ENCODE measurements around the gene PLA2G2C.

PLA2G2C gene

DNA sequence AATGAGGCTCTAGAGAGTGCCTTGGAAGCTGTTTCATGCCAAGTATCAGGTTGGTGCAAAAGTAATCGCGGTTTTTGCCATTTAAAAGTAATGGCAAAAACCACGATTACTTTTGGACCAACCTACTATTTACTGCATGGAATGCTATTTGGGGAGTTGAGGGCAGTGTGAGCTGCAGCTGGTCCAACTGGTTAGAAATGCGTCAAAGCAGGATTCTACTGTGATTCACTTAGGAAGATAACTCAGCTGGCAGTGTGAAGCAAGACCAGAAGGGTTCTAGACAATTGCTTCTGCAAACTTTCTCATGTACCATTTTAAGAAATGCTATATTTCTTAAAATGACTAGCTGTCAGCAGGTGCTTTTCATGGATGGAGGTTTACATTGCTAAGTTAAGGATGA lies 21.2 kb upstream of the PLA2G2C start:
- no peak for DNase-seq (ENCODE audit: low spot score)

DNA sequence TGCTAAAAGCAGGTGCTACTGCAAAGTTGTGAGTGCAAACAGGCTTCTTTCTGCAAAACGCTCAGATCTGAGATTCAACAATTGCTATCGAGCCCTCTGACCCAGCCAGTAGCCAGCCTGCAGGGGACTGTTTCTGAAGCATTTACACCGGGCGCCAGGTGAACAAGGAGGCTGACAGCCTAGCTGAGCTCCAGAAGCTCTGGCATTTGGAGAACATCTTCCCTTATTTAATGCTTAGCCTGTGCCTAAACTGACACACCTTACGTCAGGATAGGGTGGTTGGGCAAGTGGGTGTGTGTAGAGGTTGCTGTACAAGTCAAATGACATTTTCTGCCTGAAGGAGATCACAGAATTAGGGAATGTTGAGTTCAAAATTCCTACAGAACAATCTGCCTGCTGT lies 15.8 kb upstream of the PLA2G2C start:
- no peak for DNase-seq (ENCODE audit: low spot score)

DNA sequence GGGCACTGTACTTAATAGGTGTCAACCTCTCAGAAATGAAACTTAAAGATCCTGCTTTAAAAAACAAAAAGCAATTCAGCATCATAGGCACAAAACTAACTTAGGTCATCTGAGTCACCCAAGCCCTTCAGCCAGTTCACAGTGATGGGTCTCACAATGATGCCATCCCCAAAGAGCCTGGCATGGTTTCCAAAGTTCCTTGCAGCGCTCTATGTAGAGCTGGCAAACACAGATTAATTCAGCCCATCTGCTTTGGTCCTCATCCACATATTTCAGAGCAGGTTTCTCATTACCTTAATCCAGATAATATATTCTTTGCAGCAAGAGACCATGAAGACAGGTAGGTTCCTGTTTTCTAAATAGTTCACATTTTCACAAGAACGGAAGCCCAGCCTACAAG lies 14.6 kb upstream of the PLA2G2C start:
- DNase-seq (ENCODE audit: low spot score): no peak

DNA sequence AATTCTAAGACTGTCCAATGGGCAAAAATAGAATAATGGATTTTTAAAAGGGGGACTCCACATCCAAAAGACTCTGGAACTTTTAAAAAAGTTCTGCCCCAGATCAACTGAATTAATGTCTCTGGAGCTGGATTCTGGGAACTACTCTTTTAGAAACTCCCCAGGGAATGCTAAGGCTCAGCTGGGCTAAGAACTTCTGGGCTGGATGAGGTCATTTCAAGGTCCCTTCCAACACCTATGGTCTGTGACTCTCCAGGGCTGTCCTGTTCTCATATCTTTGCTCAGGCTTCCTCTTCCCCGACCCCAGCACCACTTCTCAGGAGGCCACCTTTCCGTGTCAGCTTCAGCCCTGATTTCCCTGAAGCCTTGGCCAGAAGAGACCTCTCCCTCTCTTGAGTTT lies 13.5 kb upstream of the PLA2G2C start:
- DNase-seq (ENCODE audit: low spot score): no peak

DNA sequence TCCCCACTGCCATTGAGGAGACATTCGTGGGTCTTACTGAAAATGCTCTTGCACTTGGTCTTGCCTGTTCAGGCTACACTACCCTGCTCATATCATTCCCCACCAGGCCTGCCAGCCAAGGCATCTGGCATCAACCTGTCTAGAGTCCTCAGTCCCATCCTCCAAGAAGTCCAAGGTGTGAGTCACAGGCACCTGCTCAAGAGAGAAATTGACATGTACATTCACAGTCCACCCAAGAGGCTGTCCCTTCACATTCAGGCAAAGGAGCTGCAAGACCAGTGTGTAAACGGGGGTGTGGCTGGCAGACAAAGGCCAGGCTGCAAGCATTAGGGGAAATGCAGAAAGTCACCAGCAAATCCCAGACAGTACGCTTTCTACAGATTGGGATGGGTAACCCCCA lies 13.1 kb upstream of the PLA2G2C start:
- DNase-seq (ENCODE audit: low spot score): no peak

DNA sequence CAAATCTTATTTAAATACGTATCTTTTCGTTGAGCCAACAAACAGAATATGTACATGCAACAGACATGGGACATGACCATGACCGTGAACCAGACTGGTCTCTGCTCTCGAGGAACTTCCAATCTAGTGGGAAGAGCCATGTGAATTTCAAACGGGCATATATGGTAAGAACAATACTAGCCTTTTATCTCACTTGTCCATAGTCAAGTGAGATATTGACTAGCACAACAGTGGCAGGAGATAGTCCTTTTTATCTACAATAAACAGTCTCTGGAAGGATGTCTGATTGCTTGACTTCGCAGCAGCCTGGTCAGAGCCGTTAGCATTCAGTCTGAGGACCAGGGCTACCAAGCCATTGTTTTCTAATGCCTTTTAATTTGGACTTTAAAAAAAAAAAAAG lies 12.6 kb upstream of the PLA2G2C start:
- no peak for DNase-seq (ENCODE audit: low spot score)

DNA sequence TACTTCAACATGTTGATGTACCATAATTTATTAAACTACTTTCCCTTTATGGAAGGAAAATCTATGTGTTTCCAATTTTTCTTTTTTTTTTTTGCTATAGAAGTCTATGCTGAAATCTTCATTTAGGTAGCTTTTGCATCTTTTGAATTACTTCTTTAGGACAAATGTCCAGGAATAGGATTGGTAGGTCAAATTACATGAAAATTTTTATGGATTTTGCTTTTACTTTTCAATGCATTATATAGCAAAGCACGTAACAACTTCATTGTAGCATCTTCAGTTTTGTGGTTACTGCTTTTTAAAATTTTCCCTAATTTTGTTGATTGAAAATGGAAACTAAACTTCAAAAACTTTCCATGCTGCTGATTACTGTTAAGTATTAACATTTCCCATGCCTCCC lies 12.0 kb upstream of the PLA2G2C start:
- DNase-seq (ENCODE audit: low spot score): no peak

DNA sequence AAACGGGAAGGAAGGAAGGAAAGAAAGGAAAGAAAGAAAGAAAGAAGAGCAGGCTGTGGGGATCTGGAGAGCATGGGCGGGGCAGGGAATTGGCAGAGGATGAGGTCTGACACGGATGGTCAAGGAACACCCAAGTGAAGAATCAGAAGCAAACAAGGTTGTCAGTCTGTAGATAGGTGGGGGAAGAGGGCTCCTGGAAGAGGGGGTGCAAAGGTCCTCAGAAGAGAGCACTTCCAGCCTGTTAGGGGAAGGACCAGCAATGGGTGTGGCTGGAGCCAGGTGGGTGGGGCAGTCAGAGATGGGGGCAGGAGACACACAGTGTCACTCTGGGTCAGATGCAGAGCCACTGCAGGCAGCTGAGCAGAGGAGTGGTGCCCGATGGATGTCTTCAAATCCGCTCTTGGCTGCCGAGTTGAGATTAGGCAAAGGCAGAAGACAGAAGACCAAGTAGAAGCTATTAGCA lies 11.0 kb upstream of the PLA2G2C start:
- no peak for DNase-seq (ENCODE audit: low spot score)

DNA sequence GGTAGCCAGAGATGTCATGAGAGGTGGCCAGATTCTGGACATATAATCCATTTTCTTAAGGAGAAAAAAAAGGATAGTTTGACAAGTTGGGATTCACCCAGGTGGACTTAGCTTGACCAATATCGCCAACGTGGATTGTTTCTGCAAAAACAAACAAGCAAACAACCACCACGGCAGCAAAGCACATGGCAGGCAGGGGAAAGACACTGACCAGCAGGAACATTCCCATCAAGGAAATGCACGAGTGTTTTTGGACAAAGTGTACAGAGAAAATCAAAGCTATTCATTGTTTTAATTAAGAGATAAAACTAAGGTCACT lies 9.1 kb upstream of the PLA2G2C start:
- DNase-seq (ENCODE audit: low spot score): no peak

DNA sequence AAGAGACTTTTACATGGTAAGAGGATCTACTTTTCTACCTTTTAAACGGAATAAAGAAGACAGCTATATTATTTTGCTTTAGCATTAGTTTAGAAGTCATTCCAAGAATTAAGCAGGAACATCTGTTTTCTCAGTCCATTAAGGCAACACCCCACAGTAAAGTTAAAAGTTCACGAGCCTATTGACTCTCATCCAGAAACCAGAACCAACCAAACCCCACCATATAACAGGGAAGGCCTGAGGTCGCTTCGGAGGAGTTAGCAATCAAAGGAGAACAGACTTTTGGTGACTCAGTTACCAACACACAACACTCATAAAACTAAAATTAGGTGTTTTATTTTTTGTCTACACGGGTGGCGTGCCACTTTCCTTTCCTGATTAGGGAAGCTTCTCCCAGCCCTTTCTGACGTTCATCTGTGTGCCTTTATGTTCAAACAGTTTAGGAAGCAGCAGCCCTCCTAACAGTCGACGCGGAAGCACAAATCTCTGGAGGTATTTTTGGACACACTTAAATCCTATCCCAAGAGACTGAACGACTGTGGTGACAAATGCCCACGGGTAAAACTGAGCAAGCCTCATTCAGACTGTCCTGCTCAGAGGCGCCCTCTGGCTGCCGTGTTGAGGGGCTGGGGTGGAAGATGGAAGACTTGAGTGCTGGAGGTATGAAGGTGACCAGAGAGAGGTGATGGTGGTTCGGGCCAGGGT lies 8.6 kb upstream of the PLA2G2C start:
- no peak for DNase-seq (ENCODE audit: low spot score)

DNA sequence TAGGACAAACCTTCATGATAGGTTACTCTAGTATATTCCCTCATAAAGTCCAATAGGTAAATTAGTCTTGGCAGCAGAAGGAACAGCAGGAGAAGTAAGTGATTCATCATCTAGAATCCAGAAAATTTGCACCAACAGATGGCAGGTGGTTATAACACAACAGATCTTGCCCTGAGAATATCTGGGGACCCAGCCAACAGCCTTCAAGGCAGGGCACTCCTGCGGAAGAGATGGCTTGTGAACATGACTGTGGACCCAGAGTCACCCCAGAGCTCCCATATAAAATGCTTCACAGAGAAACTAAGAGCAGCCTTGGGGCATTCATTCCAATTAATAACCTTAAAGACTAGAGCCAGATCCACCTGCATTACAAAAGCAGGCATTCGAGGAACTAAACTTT lies 7.9 kb upstream of the PLA2G2C start:
- no peak for DNase-seq (ENCODE audit: low spot score)

DNA sequence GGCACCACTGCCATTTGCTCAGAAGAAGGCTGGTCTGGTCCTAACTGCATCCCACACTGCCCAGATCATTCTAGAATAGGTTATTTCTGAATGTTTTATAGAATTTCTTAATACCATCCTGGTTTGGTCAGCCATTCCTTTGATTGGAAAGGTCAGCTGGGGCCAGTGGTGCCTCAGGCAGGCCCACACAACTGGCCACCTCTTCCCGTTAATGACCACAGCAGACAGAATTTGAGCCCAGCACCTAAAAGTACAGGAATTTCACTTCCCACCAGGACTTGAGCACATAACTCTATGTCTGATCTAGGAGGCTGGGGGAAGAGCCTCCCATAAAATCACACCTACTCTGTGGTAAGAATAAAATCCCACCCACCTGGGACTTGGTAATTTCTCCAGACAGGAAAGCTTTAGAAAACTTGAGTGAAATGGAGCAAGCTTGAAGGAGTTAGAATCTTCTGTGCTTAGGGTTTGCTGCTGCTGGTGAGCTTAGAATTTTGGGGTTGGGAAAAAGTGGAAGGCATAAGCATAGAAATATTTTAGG lies 6.6 kb upstream of the PLA2G2C start:
- DNase-seq (ENCODE audit: low spot score): no peak

DNA sequence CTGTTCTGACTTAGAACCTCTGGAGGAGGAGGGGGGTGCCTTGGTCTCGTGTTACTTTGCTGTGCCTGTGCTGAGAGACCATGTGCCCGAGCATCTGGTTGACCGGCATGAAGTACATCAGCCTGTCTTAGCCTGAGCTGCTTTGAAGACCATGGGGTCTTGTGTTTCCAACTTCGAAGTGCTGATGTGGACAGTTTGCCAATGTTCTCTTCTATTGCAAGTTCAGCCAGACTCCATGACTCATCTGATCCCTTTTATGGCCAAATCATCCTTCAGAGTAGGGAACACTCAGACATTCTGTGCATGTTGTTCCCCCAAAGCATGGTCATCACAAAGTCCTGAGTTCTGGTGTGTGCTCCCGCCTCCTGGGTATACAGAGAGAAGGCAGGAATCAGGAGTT lies 6.0 kb upstream of the PLA2G2C start:
- no peak for DNase-seq (ENCODE audit: low spot score)

DNA sequence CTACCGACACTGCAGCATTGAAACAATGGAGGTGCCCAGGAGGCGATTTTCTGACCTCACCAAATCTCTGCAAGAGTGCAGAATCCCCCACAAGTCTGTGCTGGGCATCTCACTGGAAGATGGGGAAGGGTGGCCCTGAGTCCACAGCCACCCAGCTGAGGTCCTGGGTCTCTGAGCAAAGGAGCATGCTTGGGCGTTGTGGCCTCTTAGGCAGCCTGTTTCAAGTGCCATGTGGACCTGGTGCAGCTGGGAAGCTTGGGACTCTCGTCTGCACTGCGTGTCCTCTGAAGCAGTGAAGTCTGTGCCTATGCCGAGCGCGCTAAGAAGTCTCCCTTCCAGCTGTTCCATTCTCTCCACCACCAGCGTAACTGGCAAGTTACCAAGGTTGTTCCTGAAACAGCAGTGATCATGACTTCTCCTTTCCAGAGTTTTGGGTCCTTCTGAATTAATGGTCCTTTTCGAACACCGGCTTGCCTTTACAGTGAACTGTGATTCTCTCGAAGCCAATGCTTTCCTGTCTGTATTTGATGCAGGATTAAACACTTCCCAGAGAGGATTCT lies 5.0 kb upstream of the PLA2G2C start:
- no peak for DNase-seq (ENCODE audit: low spot score)

DNA sequence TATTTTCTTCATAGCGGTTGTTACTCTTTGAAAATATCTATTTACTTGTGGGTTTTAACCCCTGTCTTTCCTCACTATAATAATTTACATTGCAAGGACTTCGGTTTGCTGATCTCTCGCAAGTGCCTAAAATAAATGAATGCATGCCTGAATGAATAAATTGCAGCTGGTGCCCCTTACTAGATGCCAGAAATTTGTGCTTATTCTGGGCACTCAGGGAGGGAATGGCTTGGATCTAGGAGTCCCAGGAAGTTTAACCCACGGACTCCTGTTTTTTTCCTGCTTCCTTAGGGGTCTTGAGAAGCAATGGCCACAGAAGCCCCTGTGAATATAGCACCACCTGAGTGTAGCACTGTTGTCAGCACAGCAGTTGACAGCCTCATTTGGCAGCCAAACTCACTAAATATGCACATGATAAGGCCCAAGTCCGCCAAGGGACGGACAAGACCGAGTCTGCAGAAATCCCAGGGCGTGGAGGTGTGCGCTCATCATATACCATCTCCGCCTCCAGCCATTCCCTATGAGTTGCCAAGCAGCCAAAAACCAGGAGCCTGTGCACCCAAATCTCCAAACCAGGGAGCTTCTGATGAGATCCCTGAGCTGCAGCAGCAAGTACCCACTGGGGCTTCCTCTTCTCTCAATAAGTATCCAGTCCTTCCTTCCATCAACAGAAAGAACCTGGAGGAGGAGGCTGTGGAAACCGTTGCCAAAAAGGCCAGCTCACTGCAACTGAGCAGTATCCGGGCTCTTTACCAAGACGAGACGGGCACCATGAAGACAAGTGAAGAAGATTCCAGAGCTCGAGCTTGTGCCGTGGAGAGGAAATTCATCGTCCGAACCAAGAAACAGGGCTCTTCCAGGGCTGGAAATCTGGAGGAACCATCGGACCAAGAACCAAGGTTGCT lies 4.2 kb upstream of the PLA2G2C start:
- no peak for DNase-seq (ENCODE audit: low spot score)

DNA sequence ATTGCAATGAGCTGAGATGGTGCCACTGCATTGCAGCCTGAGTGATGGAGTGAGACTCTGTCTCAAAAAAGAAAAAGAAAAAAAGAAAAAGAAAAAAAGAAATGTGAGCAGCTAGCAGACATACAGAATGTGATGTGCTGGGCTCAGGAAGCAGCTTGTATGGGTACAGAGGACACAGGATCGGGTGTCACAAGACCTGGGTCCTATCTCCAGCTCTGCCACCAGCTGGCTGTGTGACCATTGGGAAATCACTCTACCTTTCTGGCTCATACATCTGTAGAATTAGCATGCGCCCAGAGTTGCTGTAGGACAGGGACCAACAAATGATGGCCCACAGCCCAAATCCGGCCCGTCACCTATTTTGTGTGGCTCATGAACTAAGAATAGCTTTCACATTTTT lies 3.3 kb upstream of the PLA2G2C start:
- no peak for DNase-seq (ENCODE audit: low spot score)

DNA sequence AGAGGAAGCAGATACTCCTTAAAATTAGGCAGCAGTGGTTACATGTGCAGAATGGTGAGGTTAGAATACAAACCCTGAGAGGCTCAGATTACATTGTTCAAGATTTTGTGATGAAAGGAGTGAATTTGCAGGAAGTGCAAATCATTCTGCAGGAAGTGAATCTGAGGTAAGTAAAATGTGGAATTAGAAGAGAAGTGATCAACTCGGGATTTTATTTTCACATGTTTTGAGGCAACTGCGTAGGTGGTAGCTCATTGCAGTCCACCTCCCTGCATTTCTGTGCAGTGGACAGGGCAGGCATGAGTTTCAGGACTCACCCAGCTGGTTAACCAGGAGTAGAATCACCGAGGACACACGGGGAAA lies 2.1 kb upstream of the PLA2G2C start:
- no peak for DNase-seq (ENCODE audit: low spot score)

DNA sequence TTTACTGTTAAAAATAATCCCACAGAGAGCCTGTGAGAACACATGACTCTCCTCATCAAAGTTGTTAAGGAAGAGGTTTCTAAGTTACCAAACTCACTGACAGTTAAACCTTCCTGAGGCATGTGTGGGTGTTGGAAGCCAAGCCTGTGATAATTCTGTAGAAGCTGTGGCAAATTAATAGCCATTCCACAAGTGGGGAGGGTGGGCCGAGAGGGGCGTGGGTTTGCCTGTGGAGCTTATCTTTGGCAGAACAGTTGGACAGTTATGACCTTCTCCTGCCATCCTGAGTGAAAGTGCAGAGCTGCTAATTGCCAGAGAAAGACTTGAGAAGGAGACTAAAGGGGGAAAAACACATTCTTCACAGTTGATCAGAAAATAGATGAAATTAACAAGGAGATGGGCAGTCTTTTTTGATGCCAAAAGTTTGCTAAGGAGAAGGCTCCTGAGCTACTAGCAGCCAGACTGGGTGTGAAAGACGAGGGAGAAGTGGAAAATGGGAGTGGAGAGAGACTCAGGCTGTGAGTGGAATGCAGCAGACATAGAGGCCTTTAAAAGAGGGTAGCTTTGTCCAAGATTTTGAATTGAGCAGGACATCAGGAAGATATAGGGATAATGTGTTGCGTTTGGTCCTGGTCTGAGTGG lies 1.6 kb upstream of the PLA2G2C start:
- no peak for DNase-seq (ENCODE audit: low spot score)

DNA sequence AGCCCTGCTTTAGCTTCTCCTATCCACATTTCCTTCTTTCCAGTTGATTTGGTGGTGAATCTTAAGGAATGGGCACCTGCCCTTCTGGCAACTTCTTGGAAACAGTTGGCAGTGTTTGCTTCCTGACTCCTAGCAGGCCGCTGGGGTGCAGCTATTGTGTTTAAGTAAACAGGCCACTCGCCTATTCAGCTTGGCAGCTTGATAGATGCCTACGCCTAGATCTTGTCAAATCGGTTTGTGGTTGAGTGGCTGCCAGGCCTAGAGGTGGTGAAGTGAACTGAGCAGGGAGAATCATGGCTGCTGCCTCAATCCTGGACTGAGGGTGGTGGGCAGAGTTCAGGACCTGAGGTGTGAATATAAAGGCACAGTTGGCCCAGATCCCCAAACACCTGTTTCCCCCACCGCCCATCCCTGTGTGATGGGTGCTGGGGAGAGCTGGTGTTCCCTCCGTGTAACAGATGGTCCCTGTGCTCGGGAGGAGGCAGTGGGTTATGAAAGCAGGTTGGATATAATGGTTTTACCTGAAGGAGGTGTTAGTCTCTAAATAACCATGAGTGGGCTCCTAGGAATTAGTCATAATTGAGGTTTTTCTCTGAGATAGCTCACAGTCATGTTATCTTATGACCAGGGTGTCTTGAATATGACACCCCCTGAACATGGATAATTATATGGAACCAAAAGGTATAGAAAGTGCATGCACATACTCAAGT lies 940 bp upstream of the PLA2G2C start:
- no peak for DNase-seq (ENCODE audit: low spot score)

DNA sequence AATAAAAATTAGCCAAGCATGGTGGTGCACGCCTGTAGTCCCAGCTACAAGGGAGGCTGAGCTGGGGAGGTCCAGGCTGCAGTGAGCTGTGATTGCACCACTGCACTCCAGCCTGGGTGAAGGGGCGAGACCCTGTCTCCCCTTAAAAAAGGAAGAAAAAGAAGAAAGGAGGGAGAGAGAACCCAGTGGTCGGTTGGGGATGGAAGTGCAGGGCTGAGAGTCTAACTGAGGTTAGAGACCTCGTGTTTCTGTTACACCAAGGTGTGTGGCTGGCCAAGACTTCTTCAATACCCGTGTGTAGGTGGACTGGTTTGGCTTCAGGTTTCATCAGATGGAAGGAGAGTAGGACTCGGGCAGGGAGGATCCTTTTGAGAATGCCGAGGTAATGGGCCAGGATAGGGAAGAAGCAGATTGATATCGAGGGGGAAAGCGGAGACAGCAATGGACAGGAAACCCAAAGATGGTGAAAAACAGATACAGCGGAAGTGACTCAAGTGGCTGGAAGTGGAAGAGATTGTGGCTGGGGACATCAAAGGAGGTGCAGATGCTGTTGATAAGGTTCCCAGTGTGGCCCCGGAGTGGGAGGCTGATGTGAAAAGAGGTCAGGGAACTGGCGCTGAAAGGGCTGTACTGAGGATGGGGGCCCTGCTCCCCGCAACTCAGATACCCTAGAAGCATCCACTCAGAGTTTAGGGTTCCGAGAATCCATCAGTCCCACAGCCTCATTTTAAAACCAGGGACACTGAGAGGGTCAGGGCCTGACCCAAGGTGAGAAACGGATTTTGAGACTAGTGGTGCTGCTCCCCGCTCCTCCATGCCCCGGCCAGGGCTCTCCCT lies 1.1 kb downstream of the PLA2G2C start:
- no peak for DNase-seq (ENCODE audit: low spot score)

DNA sequence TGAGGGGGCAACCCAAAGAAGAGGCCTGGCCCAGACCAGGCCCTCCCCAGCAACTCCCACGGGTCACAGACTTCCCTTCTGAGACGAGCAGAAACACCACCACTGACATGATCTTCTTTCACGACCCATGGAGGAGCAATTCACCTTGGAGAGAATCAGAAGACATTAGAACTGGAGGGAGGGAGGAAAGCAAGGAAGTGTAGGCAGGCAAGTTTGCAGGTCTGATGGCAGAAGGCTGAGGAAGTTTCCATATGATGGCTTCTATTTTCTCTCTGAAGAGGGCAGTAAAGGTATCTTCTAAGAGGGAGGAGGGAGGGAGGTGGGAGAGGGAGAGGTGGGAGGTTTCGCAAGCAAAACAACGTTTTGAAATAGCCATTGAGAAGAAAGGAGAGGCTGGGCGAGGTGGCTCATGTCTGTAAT lies 1.8 kb downstream of the PLA2G2C start:
- no peak for DNase-seq (ENCODE audit: low spot score)
